Loucy (cell line): ENCODE measurements around the gene PHC3.

Experiments
- CTCF ChIP-seq: fragments of 200-600 bp; sonication (generic); conservative IDR thresholded peaks from 2 replicates; pipeline ENCODE4 v1.5.1; 2014; ENCODE audit warnings: mild to moderate bottlenecking, antibody characterized with exemption, low read length
- EZH2phosphoT487 ChIP-seq: fragments of 200-600 bp; IDR thresholded peaks from 2 replicates; pipeline ENCODE4 v1.6.1; 2018; ENCODE audit warnings: antibody characterized with exemption, mild to moderate bottlenecking, moderate library complexity, borderline replicate concordance

GRCh38 chr3:170089862-170090600 is 91.5 kb downstream of the PHC3 start:
- TF ChIP-seq CTCF (no peak), EZH2phosphoT487 (no peak)
